ENCODE measurements around the gene RNU5B-1.
A peak's percentile ranks its signal among the peaks of the same experiment; 100 is the strongest.
"Not testable (repeated sequence)": the region's sequence is repeated elsewhere in the genome, so short reads cannot be mapped to it uniquely, and the experiment has no call there.

The RNU5B-1 gene

DNA sequence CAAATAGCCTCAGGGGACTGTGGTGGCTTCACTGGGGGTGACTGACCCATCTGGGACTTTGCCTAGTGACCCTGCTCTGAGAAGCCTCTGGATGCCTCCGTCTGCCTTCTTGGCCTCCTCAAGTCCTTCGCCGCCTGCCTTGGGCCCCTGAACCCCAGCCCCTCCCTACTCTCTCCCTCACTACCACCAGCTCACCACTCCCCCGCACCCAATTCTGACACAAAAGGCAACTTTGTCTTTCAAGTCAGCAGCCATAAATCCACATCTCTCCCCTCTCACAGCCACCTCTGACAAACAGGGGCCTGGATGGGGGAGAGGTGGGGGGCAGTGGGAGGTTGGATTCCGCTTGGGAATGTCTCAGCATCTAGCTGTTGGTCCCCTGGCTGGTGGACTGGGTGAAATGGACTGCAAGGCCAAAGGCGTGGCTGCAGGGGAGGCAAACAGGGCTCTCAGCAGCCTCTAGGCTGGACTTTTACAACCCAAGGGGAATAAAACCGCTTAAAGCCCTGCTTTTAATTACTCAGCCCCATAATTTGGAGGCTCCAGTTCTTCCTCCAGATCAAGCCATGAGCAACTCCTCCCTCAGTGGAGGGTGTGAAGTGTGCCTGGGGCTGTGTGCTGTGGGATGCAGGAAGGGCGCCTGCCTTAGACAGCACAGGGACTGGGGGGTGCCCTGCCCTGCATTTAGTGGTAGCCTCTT lies 39.9 kb downstream of the RNU5B-1 start (continued):
- TF ChIP-seq RARB (CRISPR knock-in tag; IDR thresholded peaks at IDR 0.05): no peak
- TF ChIP-seq, protein P1, sequence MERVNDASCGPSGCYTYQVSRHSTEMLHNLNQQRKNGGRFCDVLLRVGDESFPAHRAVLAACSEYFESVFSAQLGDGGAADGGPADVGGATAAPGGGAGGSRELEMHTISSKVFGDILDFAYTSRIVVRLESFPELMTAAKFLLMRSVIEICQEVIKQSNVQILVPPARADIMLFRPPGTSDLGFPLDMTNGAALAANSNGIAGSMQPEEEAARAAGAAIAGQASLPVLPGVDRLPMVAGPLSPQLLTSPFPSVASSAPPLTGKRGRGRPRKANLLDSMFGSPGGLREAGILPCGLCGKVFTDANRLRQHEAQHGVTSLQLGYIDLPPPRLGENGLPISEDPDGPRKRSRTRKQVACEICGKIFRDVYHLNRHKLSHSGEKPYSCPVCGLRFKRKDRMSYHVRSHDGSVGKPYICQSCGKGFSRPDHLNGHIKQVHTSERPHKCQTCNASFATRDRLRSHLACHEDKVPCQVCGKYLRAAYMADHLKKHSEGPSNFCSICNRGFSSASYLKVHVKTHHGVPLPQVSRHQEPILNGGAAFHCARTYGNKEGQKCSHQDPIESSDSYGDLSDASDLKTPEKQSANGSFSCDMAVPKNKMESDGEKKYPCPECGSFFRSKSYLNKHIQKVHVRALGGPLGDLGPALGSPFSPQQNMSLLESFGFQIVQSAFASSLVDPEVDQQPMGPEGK (CRISPR knock-in tag; IDR thresholded peaks at IDR 0.05; ENCODE audit: borderline replicate concordance): no peak

DNA sequence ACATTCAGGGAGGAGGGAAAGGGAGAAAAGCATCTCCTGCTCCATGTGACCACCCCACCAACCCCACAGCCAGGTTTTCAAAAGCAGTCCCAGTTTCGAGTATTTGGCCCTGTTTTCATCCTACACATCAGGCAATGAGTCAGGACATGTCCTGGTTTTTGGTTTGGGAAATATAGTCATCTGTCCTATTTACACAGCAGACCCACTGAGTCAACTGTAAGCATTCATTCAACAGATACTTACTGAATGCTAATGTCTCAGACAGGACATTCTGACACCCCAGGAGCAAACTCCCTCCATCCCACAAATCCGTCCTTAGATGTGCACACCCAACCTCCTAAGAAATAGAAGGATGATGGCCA lies 40.4 kb downstream of the RNU5B-1 start:
- TF ChIP-seq ISL1 (CRISPR knock-in tag; IDR thresholded peaks at IDR 0.05): no peak
- no peak for TF ChIP-seq ZFP3 (CRISPR knock-in tag; IDR thresholded peaks at IDR 0.05)
- TF ChIP-seq, protein P2, sequence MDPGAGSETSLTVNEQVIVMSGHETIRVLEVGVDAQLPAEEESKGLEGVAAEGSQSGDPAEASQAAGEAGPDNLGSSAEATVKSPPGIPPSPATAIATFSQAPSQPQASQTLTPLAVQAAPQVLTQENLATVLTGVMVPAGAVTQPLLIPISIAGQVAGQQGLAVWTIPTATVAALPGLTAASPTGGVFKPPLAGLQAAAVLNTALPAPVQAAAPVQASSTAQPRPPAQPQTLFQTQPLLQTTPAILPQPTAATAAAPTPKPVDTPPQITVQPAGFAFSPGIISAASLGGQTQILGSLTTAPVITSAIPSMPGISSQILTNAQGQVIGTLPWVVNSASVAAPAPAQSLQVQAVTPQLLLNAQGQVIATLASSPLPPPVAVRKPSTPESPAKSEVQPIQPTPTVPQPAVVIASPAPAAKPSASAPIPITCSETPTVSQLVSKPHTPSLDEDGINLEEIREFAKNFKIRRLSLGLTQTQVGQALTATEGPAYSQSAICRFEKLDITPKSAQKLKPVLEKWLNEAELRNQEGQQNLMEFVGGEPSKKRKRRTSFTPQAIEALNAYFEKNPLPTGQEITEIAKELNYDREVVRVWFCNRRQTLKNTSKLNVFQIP (CRISPR knock-in tag; IDR thresholded peaks at IDR 0.05; ENCODE audit: borderline replicate concordance, low read depth): no peak
- ATAC-seq: no peak

DNA sequence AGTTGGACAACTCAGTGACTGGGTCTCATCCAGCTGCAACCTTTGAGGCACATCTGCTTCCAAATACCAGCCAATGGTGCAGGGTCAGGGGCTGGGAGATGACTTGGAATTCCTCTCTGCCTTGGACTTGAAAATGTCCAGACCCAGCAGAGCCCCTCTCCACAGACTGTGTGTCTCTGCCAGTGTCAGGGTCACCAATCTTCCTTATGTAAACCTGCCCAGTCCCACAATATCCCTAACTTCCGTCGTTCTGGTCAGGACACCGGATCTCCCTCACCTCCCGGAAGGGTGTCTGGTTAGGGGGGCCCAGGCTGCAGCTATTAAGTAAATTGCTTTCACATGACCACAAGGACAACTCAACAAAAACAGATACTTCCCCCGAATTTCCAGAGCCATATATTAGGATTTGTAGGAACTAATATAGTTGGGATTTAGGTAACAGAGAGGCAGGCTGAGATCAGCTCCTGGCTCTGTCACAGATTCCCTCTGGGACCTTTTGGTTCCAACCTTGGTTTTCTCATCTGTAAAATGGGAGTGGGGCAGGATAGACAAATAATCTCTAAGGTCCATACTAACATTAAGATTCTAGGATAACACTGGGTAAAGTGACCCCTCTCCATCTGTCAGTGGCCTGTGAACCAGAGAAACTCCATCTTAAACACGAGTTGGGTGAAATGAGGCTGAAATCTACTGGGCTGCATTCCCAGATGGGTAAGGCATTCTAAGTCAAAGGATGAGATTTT lies 42.5 kb downstream of the RNU5B-1 start:
- no peak; the same call in 2 of the 3 replicates for ATAC-seq
- TF ChIP-seq TCF4 (CRISPR knock-in tag; IDR thresholded peaks at IDR 0.05; ENCODE audit: borderline replicate concordance) (peak; percentile 59; the same call in 1 of the 2 replicates), CSDC2 (CRISPR knock-in tag; IDR thresholded peaks at IDR 0.05) (no peak), RARB (CRISPR knock-in tag; IDR thresholded peaks at IDR 0.05) (no peak), ZNF70 (CRISPR knock-in tag; IDR thresholded peaks at IDR 0.05) (0 out of 2 replicates have a peak, but pooled peaks have one; percentile 8), ZC3H10 (CRISPR knock-in tag; IDR thresholded peaks at IDR 0.05) (no peak)
- TF ChIP-seq, protein P3, sequence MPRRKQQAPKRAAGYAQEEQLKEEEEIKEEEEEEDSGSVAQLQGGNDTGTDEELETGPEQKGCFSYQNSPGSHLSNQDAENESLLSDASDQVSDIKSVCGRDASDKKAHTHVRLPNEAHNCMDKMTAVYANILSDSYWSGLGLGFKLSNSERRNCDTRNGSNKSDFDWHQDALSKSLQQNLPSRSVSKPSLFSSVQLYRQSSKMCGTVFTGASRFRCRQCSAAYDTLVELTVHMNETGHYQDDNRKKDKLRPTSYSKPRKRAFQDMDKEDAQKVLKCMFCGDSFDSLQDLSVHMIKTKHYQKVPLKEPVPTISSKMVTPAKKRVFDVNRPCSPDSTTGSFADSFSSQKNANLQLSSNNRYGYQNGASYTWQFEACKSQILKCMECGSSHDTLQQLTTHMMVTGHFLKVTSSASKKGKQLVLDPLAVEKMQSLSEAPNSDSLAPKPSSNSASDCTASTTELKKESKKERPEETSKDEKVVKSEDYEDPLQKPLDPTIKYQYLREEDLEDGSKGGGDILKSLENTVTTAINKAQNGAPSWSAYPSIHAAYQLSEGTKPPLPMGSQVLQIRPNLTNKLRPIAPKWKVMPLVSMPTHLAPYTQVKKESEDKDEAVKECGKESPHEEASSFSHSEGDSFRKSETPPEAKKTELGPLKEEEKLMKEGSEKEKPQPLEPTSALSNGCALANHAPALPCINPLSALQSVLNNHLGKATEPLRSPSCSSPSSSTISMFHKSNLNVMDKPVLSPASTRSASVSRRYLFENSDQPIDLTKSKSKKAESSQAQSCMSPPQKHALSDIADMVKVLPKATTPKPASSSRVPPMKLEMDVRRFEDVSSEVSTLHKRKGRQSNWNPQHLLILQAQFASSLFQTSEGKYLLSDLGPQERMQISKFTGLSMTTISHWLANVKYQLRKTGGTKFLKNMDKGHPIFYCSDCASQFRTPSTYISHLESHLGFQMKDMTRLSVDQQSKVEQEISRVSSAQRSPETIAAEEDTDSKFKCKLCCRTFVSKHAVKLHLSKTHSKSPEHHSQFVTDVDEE (CRISPR knock-in tag; IDR thresholded peaks at IDR 0.05): 0 out of 2 replicates have a peak, but pooled peaks have one; percentile 14

DNA sequence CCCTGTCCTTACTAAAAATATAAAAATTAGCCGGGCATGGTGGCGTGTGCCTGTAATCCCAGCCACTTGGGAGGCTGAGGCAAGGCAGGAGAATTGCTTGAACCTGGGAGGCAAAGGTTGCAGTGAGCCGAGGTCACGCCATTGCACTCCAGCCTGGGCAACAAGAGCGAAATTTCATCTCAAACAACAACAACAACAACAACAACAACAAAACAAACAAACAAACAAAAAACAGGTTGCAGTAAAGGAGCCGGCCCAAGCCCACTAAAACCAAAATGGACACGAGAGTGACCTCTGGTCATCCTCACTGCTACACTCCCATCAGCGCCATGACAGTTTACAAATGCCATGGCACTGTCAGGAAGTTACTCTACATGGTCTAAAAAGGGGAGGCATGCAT lies 43.3 kb downstream of the RNU5B-1 start:
- ATAC-seq: not testable (repeated sequence)

DNA sequence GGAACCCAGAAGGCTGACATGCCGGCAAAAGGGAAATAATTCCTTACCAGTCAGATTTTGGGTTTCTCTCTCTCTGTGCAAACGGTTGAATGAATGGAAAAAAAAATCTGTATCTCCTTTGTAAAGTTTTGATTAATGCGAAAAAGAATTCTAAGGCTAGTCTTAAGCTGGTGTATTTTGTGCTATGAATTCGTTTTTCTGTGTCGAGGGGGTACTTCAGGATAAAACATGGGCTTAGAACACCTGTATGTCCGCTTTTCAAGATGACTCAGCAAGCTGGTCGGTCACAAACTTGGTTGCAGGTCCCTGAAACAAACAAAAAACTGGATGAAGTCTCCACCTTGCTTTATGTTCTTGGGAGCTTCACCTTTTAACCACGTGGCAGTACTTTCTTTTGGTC lies 44.9 kb downstream of the RNU5B-1 start:
- no peak for TF ChIP-seq PPARA (CRISPR knock-in tag; IDR thresholded peaks at IDR 0.05; ENCODE audit: borderline replicate concordance)
- no peak for TF ChIP-seq BACH2 (CRISPR knock-in tag; IDR thresholded peaks at IDR 0.05; ENCODE audit: borderline replicate concordance)
- no peak for TF ChIP-seq ZFP30 (CRISPR knock-in tag; IDR thresholded peaks at IDR 0.05)
- TF ChIP-seq ISL1 (CRISPR knock-in tag; IDR thresholded peaks at IDR 0.05): no peak
- no peak for ATAC-seq

DNA sequence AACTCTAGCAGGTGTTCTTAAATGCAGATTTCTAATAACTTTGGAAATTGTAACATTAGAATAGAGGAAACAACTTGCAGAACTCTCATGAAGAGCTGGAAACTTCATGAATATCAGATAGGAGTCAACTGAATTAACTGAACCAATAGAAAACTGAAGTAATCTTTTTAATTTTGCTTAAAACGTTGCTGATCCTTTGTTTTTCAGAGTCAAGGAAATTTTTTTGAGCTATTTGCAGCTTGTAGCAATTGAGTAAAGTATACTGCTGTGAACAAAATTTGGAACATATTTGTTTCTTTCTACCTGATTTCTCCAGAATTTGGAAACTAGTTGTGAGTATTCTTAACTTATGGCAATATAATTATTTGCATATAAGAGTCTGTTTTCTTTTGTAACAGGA lies 47.5 kb downstream of the RNU5B-1 start:
- ATAC-seq: not testable (repeated sequence)

Data from SK-N-SH treated with all-trans-retinoic acid at 6 μM for 48 hours (cell line).